Lung microvascular endothelial cell (primary cell): ENCODE results near the gene KIF6. TPM values are rescaled to one million over a fixed set of nuclear protein-coding genes. Genes with fewer than 3 reads are reported as not detected.

ENCODE experiments used
- DNase-seq, 2 donors: peaks; one replicate each; pipeline versions ENCODE4 v3.0.0 to v3.0.0-alpha.2; 2010; ENCODE audit warnings: low read depth in 2 of 2
- total RNA-seq: library from RNA; depleted of rRNA; stranded (reverse); fragments of >200 nt; gene quantifications from 2 replicates; pipeline ENCODE4 v1.2.1, GENCODE V29; 2014

Gene KIF6
- total RNA-seq, 1 donor from 2014 or later, result 0.40 TPM

- no peak for DNase-seq
Measured at GRCh38 chr6:39321761-39322160, 403.4 kb downstream of the KIF6 start.

GRCh38 chr6:39320363-39320984, 404.7 kb downstream of the KIF6 start:
- no peak for DNase-seq

- DNase-seq, result no peak
Measured at GRCh38 chr6:39319621-39320362, 405.4 kb downstream of the KIF6 start.

- no peak for DNase-seq
Measured at GRCh38 chr6:39317256-39317655, 408.0 kb downstream of the KIF6 start.

DNA sequence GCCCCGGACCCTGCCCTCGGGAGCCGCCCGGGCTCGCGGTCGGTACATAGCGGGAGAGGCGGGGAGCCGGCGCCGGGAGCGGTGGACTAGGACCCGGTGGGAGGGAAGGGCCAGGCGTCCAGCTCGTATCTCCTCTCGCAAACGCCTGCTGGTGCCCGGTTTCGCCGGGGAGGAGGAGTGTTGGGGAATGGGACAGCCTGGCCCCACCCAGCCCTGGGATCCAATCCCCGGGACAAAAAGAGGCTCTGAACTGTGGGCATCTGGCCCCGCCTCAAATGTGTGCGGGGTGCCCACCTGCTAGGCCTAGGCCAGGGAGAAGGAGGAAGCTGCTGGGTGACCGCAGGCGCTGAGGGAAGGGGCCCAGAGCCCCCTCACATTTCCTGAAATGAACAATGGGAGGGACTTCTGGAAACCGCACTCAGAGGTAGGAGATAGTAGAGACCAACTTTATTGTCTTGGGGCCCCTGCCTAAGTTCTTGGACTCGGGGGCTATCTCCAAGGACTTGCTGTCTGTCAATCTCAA, 410.9 kb downstream of the KIF6 start, which contains the start of gene KCNK17:
Gene KCNK17 (minus strand): TSS at position 147 of the 523 bp plus-strand sequence. CDS start 99 bp downstream, at position 48.
- no peak for DNase-seq

DNA sequence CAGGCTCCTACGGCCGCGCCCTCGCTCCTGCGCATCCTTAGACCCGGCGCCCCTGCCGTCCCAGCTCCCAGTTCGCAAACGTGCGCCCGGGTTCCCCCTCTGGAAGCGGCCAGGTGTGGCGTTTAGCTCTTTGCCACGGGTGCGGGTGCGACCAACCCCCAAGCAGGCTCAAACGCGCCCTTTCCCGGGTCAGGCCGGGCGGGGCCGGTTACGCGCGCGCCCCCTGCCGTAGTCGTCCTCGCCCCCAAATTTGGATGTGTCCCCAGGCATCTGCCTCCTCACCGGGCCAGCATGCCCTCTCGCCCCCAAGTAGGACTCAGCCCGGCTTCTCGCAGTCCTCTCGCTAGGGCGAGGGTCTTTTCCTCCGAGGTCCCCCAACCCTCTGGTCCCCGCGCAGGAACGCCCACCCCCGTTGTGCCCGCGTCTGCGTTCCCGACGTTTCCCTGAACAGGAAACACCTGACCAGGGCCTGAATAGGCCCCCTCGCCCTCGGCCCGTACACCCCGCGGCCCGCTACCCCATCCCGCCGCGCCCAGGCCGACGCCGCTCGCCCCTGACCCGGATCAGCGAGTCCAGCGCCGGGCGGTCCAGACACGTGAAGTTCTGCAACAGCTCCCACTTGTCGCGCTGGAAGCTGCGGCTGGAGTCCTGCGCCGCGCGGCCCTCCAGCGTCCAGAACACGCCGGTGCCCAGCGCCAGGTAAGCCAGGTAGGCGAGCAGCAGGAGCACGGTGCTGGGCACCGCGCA, 411.5 kb downstream of the KIF6 start:
- no peak for DNase-seq

DNA sequence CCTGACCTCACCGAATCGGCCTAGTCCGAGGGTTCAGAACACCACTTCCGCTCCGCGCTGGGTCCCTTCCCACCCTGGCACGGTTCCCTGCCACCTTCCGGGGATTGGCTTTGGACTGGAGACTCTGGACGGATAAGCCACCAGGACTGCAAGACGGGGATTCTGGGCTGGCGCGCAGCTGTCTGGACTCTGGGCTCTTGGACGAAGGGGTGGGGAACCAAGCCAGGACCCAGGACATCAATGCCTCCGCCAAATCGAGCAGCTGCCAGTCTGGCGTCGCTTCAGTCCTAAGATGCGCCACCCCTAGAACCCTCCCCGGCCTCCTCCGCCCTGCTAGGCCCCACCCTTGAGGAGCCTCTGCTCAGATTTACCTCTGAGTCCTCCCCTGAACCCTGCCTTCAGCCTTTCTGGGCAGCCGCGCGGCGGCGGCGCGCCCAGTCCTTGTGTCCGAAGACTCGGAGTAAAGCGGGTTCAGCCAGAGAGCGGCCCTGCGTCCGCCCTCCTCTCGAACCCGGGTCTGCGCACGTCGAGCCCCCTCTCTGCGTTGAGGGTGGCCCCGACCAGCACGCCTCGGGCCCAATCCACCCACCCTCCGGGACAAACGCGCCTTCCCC, 412.2 kb downstream of the KIF6 start:
- no peak for DNase-seq

- no peak for DNase-seq
Measured at GRCh38 chr6:39310542-39310941, 414.7 kb downstream of the KIF6 start.

DNA sequence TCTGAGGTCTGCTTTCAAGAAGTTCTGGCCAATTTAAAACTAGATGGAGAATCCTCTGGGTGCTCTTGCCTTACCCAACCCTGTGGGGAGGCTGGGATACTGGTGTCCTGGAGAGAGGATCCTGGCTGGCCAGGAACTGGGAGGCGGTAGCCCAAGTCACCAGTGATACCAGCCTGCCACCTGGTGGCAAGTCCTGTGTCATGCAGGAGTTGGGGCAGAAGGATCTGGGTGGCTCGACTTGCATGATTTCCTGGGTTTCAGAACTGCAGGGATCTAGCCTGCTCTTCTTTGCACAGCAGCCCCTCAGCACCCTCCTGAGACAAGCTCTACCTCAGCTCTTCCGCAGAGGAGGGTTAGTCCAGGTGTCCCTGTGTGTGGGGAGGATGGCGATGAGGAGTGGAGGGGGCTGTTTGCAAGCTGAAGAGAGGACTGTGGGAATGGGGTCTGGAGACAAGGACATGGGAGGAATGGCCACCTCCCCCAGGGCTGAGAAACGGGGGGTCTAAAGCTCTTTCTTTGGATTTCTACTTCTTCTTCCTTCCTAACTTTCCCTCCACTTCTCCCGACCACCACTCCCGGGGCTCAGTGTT, 415.2 kb downstream of the KIF6 start:
- DNase-seq, result peak; percentile 71 to 77

DNA sequence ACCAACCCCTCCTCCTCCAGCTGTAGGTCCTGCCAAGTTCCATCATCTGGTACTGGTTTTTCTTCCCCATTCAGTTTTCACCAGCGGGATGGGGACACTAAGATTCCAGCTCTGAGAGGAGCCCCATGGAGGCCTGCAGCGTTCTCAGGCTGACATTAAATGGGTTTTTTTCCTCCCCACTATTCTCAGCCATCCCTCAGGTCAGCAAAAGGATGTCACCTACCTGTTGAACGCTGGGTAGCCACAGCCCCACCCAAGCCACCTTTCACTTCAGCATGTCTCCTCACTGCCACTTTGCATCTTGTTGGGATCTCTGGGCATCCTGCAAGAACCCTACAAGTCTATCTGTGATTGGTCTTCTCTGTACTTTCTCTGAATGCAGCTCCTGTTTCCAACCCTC, 417.7 kb downstream of the KIF6 start:
- DNase-seq, result no peak

DNA sequence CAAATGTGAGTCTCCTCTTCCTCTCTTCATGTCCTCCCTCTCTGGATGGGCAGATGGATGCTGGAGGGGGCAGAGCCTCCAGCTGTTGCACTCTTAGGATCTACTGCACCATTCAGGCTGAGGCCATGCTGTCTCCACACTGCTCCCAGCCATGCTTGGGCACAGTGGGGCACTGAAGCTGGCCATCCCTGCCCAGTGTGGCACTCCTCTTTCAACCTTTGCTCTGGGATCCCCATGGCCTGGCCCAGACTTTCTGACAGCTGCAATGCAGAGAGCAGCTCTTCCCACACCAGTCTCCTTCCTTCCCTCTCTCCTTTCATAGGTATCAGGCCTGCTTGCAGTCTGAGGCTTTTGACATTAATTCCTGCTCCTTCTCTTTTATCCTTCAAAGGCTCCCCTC, 420.3 kb downstream of the KIF6 start:
- no peak for DNase-seq

DNA sequence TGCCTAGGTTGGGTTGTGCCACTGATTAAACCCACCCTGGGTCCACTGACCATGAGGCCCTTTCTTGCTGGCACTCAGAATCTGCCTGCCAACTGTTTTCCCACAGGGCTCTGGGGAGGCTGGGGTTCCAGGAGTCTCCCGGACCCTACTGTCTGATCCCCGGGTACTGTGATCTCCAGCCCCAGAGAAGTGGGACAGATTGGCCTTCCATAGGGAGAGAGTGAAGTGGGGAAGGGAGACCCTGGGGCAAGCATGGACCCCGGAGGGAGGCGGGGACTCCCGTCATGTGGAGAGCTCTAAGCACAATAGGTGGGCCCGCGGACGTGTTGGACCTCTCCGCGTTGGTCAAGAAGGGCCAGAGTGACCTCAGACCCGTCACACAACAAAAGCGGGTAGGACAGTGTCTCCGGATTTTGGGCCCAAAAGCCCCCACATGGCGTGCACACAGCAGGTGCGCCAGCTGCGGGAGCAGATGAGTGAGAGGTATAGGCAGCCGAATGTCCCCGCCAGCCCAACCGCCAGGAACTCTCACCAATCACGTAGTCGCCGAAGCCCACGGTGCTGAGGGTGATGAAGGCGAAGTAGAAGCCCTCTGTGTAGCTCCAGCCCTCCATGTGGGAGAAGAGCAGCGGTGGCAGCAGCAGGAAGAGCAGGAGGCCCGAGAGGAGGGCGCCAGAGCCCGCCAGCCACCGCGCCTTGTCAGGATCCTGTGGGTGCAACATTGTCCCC, 421.6 kb downstream of the KIF6 start:
- no peak for DNase-seq

DNA sequence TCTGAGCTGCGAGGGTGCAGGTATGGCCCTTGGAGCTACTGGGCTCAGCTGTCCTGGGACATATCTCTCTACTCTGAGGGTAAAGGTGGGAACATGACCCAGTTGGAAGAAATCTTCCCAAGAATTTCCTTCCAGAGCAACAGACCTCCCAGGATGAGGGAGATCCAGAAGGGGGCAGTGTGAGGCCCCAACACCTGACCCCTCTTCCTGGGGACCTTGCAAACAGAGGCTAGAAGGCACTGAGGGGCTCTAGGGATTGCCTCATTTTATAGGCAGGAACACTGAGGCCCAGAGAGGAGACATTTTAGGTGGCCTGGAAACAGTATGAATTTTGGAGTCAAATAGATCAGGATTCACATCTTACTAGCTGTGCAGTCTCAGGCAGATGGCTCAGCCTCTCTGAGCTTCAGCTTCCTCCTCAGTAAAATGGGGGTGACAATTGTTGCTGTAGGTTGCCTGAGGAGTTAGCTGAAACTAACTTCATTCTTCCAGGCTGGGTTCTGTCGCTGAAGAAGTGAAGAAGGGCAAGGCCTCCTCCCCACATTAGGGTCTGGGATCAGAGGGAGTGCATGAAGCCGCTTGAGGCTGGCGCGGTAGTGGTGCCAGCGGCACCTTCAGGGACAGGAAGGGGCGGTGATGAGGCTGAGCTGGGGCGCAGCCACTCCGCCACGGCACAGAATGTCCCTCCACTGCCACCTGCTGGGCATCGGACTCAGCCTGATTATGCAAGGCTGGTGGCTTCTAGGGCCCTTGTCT, 422.4 kb downstream of the KIF6 start:
- DNase-seq, result peak; percentile 67 to 77

- no peak for DNase-seq
Measured at GRCh38 chr6:39302011-39302410, 423.2 kb downstream of the KIF6 start.

GRCh38 chr6:39301606-39302005, 423.6 kb downstream of the KIF6 start:
- DNase-seq, result peak; percentile 7 to 13

- DNase-seq, result no peak
Measured at GRCh38 chr6:39300739-39301138, 424.5 kb downstream of the KIF6 start.

- DNase-seq, result no peak
Measured at GRCh38 chr6:39298061-39298460, 427.1 kb downstream of the KIF6 start.

DNA sequence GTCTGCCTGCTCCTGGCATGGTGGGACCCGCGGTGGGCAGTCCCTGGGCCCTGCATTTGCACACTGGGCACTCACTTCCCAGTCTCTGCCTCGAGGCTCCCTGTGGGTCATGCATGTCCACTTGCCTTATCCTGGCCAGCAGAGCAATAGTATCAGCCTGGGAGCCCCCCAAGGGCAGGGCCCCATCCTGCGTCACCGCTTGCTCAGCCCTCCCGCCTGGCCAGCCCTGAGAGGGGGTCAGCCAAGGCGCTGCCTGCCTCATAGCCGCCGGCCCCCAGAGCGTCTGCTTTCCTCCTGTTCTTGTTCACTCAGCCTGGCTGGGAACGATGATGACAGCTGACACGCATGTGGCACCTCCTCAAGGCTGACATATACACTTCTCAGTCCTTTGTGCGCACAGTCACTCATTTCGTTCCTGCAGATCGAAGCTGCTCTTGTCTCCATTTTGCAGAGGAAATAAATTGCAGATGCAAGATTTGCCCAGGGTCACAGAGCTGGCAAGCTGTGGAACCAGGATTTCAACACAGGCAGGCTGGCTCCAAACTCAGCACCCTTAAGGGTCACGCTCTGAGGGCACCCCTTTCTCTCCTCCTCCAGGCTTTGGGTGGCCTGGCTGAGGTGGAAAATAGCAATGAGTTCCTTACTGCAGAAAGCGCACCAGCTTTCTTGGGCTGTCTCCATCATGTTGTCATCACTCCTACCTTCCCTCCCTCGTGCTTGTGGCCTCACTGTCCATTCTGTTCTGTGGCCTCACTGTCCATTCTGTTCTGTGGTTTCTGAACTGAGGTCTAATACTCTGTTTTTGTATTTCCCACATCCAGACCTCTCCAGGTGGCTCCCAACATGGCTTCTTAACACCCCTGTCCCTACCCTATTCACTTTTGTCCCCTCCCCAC, 428.2 kb downstream of the KIF6 start:
- DNase-seq, result no peak

DNA sequence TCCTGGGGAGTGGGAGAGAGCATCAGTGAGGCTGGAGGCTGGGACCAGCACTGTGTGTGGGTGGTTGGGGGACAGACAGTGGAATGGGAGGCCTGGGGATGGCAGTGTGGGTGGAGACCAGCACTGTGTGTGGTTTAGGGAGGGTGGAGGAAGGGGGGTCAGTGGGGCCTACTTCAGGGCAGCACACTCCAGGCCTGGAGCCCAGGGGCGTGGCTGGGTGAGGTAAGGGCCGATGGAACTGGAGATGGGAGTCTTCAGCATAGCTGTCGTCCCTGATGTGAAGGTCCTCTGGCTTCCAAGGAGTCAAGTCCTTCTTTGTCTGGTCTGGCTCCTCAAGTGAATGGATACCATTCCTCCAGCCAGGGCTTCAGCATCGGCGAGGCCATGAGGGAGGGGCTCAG, 429.6 kb downstream of the KIF6 start:
- no peak for DNase-seq
